HG03571 (cell line): ENCODE measurements around the gene TMEM131L.
"Not testable (repeated sequence)": the region's sequence is repeated elsewhere in the genome, so short reads cannot be mapped to it uniquely, and the experiment has no call there.

ENCODE experiments used
- ATAC-seq: cut with Tn5 transposase; IDR thresholded peaks from one replicate; pipeline ENCODE4 v1.9.1; 2021; ENCODE audit not compliant: unreplicated experiment

Gene TMEM131L

DNA sequence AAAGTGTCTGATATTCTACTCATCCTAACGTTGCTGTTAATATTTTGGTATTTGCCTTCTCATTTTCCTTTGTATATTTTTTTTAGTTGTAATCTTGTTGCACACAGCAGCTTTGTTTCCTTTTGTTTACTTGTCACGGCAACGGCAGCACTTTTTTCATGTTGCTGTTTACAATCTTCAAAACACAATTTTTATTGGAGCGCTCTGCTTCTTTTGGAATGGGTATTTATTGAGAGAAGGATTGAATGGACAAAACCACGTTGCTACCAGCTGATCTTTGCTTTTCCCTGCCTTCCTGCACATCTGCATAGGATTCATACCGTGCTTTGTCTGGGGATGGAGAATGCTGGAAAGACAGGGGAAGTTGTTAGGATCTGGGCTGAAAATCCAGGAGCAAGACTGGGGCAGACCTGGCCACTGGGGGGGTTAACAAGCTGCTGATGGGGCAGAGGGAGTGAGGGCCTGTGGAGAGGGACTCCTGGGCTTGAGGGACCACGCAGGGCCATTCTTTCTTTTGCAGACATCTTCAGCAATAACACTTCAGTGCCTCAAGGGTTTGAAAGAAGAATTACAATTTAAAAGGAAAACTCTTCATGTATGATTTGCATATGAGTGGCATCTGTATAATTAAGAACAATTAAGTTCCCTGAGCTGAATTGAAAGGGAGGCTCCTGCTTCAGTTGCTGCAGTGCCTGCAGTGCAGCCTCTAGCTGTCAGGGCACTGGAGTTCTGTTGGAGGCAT lies 69.8 kb downstream of the TMEM131L start:
- ATAC-seq, result no peak

DNA sequence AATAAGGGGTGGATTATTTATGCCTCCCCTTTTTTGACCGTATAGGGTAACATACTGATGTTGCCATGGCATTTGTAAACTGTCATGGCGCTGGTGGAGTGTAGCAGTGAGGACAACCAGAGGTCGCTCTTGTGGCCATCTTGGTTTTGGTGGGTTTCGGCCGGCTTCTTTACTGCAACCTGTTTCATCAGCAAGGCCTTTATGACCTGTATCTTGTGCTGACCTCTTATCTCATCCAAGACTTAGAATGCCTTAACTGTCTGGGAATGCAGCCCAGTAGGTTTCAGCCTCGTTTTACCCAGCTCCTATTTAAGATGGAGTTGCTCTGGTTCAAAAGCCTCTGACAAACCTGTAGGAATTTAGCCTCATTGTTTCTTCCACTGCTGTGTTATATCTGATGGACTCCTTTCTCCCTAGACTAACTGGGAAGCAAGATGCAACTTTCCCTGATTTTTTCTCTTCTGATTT lies 71.4 kb downstream of the TMEM131L start:
- no peak for ATAC-seq

DNA sequence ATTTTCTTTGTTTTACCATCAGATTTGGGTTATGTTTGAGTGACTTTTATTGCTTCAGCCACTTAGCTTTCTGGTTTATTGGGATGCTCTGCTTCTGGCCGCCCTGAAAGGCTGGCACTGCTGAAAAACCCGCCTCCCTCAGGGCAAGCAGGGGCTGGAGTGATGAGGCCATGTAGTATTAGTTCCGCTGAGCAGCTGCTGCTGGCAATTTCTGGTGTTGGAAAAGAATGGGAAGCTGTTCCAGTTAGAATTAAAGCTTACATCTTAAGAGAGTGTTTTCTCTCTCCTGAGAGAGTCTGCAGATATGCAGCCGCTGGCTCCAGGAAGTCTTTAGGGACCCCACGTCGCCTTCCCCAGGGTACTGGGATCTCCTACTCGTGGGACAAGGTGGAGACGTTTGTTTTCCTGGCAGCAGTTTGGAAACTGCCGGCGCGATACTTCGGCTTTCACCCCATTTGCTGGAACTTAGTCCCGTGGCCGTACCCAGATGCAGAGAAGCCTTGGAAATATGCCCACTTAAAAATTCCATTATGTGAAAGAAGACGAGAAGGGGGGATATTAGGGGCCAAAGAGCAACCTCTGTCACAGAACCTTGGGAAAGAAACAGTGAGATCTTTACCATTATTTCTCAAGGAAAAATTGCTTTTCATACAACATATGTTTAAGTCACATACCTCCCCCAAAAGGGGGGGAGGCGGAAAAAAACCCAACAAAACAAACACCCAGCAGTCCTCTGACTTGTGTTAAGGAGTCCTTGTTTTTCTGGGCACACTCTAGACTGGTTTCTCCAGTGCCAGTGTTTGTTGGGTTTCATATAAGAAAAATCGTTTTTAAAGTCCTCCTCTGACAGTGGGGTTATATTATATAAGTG lies 72.6 kb downstream of the TMEM131L start:
- ATAC-seq, result no peak

DNA sequence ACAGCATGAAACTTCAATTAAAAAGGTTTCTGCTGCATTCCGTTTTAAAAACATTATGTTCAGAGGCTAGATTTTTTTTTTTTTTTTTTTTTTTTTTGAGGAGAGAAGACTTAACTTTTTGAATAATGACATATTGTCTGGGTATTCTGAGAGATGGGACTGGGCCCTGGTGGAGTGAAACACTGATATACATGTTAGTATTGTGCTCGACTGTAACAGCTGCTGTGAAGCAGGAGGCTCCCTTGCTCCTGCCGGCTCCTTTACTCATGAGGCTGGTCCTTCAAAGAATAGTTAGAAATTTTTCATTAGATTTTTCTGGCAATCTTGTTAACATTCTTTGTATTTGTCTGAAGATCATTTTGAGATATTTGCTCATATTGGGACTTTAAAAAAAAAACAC lies 73.3 kb downstream of the TMEM131L start:
- ATAC-seq, result no peak

DNA sequence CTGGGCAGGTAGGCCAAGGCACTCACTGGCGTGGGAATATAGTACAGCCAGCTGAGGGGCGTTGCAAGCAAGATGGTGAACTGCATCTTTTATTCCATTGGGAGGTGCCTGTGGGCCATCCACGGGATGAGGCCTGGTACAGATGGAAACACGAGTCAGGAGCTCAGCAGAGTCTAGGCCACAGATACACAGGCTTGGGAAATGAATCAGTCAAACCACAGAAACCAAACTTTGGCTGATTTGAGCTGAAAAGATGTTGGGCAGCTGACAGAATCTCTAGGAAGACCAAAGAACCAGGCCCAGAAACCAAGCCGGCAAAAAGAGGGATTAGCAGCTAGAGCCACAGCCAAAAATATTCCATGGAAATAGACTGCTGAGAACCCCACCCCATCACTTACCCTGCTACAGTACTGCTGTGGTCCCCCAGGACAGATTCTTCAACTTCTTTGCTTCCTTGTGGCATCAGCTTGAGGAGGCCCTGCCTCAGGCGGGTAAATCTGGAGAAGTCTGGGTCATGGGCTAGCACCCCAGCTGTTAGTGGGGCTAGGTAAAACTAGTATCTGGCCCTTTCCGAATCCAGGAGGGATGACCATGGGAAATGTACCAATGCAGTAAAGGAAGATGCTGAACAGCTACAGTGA lies 75.4 kb downstream of the TMEM131L start:
- no peak for ATAC-seq

DNA sequence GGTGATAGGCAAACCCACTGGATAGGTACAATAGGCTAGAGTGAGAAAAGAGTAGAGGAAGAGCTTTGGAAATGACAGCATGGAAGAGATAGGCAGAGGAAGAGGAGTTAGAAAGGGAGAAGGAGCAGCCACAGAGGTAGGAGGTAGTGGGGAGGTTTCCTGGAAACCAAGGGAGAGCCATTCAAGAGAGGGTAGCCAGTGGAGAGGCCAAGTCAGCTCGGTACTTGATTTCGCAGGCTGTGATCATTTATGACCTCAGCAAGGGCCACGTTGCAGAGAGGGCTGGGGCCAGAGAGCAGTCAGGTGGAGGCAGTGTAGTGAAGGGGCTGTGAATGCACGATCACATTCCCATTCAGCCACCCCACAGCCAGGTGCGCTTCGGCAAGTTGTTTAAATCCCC lies 76.0 kb downstream of the TMEM131L start:
- no peak for ATAC-seq

DNA sequence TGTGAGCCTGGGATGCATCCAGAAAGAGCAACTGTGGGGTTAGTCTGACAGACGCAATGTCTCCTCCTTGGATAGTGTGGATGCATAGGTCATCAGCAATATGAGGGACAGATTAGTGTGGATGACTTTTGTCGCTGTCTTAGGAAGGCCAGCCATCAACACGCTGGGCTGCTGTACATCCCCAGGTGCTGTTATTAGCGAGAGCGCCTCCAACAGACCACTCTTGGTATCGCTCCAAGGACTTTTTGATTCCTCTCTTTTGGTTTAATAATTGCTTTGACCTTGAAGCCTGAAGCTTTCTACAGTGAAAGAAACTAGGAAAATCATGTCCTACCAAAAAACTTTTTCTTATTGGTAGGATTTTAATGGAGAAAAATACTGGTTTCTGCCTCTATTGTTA lies 76.7 kb downstream of the TMEM131L start:
- no peak for ATAC-seq

DNA sequence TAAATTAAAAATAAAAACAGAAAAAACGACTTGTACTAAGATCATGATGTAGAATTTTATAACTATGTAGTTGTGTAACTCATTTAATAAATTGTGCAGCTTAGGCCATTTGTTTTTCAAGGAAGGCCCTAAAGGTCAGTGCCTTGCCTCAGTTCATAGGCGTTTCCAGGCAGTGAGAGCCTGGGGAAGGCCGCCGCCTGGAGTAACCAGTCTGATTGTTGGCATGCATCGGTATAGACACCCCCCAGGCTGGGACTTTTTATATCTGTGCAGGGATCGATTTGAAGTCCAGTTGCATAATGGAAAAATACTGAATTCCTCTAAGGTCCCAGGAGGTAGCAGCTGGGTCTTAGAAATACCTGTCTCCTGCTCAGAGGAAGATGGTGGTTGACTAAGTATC lies 77.2 kb downstream of the TMEM131L start:
- ATAC-seq, result no peak

DNA sequence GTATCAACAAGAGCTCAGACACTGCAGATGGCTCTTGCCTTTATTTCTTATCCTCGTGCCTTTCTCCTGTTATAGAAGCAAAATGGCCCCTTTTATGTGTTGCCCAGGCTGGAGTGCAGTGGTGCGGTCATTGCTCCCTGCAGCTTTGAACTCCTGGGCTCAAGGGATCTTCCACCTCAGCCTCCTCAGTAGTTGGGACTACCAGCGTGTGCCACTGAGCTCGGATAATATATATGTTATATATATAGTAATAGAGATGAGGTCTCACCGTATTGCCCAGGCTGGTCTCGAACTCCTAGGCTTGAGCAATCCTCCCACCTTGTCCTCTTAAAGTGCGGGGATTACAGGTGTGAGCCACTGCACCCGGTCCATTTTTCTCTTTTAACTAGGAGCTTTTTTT lies 79.7 kb downstream of the TMEM131L start:
- no peak for ATAC-seq

DNA sequence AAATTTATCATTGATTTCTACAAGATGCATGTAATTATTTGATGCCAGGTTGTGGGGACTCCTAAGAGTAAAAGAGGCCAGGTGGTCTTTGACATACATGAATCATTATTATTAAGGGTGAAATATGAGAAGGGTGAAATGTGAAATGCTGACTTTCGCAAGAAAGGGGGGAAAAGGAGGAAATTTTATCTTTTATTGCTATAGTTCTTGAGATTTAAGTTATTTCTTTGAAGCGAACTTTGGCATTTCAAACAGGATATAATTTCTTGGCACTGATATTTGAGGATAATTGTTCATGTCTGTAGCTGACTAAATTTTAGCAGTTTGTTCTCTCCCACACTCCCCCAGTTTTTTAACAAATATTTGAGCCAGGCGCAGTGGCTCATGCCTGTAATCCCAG lies 80.1 kb downstream of the TMEM131L start:
- ATAC-seq, result no peak

DNA sequence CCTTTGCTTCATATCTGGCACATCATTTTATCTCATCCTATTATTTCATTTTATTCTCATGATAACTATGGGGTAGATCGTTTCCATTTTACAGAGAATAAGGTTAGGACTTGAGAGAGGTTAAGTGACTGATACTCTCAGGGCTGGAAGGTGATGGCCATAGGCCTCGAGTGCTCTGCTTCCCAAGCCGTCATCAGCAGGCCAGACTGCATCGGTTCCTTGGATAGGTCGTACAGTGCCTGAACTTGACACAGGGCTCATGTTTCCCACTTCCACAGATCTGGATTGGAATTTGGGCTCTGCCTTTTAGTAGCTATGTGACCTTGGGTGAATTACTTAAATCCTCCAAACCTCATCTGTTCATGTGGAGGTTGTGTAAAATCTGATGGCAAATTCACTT lies 81.4 kb downstream of the TMEM131L start:
- no peak for ATAC-seq

DNA sequence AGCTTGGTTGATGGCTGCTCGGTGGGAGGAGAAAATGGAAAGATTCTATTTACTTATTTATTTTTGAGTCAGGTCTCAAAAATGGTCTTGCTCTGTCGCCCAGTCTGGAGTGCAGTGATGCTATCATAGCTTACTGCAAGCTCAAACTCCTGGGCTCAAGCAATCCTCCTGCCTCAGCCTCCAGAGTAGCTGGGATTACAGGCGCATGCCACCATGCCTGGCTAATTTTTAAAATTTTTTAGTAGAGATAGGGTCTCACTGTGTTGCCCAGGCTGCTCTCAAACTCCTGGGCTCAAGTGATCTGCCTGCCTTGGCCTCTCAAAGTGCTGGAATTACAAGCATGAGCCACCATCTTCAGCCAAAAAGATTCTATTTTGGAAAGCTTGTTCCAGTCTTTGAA lies 82.7 kb downstream of the TMEM131L start:
- not testable (repeated sequence) for ATAC-seq

DNA sequence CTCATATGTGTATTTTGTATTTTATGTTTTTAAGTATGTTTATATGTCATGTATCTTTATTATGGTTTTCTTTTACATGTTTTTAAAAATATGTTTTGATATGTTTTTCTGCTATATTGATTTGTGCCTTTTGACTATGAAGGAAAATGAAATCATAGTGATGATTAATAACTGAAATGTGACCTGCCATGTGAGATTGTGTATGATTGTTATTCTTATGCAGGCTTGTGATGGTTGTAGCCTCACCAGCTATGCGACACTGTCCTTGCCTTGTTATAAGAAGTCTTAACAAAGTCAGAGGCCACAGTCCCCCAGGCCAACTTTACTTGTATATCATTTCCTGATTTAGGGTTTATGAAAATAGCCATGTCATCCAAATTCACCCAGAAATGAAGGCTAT lies 83.2 kb downstream of the TMEM131L start:
- ATAC-seq, result no peak

DNA sequence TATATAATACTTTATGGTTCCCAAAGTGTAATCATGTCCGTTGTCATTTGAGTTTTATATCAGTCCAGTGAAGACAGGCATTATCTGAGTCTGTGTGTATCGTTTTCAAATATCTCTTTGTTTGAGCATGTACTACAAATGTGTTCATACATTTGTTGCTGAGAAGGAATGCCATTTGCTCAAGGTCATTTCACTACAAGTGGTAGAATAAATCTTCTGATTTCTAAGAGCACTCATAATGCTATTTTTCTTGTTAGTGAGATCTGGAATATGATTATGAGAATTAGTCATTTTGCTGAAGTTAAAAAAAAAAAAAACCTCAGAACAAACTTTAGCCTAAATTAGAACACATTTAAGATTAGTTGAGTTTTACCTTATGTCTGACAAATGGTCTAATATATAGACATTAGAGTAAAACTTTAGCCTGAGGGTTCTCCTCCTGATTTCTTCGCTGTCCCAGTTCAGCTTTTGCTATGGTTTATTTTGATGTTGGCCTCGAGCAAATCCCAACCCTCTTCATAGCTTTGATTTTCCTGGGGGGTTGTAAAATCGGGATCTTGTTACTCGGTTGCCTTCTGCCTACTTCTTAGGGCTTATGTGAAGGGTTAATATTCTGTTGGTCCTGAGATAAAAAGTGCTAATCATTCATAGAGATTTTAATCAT lies 87.1 kb downstream of the TMEM131L start:
- ATAC-seq, result no peak

DNA sequence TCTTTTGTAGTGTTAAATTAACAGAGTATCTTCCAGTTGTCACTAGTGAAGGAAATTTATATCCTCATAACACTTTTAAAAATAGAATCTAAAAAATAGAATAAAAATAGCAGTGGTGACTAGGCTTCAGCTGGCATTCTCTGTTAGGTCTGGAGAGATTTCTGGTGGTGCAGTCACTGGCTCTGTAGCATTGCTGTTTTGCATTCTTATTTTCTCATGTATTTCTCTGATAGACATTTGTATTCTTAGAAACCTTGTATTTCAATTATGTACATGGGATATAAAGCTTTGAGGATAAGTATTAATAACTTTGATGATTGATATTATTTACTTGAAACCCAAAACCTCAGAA lies 87.6 kb downstream of the TMEM131L start:
- no peak for ATAC-seq

DNA sequence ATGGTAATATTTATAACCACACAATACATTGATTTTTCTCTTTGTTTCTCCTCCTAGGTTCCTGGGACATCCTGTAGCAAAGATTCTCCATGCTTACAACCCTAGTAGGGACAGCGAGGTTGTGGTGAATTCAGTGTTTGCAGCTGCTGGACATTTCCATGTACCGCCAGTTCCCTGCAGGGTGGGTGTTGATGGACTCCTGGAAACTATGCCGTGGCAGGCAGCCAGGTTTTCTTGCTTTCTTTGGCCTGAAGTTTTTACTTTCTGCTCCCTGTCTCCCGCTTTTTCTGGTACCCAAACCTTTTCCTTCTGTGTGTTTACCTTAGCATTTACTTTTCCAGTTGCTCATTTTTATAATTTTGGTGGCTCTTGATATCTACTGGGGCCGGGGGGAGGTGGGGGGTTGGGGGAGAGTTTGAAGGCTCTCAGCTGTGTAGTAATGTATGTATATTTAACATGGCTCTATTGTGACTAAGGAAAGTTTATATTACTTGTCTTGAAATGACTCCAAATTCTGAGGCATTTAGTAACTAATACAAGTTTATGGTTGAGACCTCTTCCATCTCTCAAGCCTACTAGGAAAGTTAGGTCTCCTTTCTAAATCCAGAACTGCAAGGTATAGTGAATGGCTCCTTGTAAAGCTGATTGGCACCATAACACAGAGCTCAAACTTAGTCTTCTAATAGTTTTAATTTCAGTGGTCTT lies 89.7 kb downstream of the TMEM131L start:
- ATAC-seq, result no peak

DNA sequence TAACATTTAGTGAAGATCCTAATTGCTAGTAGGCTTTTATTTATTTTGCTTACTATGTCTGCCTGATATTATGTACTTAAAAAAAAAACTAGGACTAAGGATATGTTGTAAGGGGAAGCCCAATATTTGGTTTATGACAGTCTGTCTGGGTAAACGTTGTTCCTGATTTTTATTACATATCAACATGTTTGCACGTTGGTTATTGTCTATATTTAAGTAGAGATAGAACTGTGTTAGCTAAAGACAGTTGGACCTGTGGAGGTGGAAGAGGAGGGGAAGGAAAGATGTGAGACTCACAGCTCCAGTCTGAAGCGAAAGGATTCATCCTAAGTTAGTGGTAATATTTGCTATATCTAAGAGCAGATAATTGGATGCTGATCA lies 90.3 kb downstream of the TMEM131L start:
- no peak for ATAC-seq

DNA sequence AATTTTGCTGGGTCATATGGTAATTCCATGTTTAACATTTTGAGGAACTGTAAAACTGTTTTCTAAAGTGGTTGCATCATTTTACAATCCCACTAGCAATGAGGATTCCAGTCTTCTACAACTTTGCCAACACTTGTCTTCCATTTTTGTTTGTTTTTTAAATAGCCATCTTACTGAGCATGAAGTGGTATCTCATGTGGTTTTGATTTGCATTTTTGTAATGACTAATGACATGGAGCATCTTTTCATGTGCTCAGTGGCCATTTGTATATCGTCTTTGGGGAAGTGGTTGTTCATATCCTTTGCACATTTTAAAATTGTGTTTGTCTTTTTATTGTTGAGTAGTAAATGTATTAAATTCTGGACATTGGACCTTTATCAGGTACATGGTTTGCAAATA lies 94.7 kb downstream of the TMEM131L start:
- ATAC-seq, result no peak

DNA sequence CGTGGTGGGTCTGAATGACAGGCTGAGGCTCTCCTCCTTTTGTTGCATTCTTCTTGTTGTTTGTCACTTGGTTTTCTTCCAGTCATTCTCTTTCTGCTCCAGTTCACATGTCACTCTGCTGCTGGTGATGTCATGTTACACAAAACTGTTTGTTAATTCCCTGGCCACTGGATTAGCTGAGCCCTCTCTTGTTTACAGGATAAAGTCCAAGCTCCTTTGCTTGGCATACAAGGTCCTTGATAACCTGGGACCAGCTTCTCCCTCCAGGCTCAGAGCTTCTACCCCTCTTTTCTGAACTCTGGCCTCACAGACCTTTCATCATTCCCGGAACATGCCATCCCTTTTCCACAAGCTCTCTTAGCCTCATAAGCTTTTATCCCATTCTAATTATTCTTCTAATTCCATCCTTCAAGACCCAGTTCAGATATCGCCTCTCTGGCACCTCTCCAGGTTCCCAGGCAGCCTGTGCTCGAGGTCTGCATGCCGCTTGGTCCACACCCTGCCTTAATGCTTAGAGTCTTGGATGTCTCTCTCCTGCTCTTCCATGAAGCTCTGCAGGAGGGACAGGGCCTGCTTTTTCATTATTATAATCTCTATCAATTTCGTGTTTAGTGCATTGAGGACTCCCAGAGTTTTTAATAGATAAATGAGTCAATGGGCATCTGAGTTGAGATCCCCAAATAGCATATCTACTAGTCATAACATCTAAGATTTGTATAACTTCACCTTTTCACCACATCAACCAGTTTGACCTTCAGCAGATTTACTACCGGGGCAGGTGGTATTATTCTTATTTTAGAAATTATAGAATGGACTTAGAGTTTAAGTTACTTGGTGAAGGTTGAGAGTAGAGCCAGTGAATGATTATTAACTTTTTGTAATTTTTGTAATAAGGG lies 98.7 kb downstream of the TMEM131L start:
- ATAC-seq, result no peak

DNA sequence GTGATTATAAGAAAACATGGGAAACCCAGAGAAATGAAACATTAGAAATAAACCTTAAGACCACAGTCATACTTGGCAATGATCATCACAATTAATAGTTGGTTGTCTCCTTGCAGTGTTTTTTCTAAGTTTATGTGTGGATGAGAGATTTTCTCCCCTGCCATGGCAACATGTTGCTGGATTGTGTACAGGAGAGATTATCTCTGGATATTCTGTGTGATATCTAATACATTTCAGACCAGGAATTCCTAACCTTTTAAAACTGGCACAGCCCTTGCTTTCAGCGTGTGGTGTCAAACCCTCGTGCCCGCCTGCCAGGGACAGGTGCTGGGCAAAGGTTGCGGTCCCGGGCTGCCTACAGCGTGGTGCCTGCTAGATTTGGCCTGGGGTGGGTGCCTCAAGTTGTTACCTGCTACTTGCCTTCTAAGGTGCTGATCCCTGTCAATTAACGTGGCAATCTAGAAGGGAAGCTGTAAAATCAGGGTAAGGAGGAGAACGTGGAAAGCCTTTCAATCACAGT lies 100.5 kb downstream of the TMEM131L start:
- ATAC-seq, result no peak
